Measurements from ENCODE around the gene ADRB1.

ADRB1 gene

GRCh38 chr10:114025611-114026130, 18.0 kb upstream of the ADRB1 start:
- Histone ChIP-seq H3K4me3 (no peak overlapping the region), H3K27ac (peak overlapping the region in 1 of 21 experiments; percentile 26)

DNA sequence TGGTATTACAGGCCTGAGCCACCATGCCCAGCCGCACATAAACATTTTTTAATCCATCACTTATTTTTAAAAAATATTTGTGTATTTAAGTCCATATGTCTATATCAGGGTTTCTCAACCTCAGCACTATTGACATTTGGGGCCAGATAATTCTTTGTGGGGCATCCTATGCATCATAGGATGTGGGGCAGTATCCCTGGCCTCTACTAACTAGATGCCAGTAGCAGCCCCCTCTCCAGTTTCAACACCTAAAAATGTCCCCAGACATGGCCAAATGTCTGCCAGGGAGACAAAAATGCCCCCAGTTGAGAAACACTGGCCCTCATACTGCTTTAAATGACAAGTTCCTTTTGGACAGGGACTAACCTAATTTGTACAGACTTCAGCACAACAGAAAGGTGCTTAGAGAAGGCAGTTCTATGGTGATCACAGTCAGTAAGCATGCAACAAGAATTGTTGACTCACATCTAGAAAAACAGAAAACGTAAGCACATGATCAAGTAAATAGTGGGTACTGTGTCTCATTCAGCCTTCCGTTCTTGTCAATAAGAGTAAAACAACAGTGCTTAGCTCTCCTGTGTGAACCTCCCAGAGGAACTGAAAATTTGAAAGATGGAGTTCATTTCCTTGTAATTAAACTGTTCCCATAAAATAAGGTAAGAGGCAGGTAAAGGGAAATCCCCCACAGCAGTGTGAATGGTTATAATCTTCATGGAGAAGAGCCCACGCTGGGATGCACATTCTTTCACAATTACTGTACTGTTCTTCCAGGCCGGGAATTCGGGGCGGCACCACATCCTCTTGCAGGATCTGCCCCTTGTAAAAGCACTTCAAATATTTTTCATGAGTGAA, 17.3 kb upstream of the ADRB1 start:
- Histone ChIP-seq H3K27ac (peak overlapping the region in 4 of 21 experiments; percentile 20 to 34 (median 30)), H3K4me3 (no peak overlapping the region)

- no peak overlapping the region for H3K4me3 ChIP-seq
- no peak overlapping the region for H3K27ac ChIP-seq
Measured at GRCh38 chr10:114027041-114027394, 16.6 kb upstream of the ADRB1 start.

DNA sequence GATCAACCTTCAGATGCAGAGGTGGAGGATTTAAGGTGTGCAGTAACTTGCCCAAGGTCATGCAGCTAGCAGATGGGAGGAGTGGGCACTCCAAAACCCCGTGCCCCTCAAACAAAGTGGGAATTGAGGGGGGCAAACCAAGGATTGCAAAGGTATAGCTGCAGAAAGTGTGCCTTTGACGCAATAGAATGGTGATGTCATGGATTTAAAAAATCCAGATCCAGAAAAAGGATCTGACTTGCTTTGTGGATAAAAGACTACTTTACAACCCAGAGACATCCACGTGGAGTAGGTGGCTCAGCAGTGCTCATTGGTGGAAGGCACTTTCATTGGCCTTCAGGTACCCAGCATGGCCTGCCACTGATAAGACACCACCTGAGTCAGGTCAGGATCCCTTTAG, 15.7 kb upstream of the ADRB1 start:
- no peak overlapping the region for H3K27ac ChIP-seq
- H3K4me3 ChIP-seq = no peak overlapping the region

DNA sequence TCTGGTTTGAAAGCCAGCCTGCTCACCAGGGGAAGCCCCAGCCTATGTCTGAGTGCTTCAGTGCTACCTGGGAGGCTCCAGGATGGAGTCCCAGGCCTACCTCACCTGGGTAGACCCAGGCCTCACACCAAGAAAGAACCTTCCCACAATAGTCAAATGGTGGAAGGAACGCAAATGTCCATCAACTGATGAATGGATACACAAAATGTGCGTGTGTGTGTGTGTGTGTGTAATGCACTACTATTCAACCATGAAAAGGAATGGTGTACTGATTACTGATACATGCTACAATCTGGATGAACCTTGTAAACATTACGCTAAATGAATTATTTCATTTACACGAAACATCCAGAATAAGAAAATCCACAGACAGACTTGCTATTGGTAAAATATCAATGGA, 15.2 kb upstream of the ADRB1 start:
- Histone ChIP-seq H3K27ac (no peak overlapping the region), H3K4me3 (no peak overlapping the region)

- Histone ChIP-seq H3K4me3 (no peak overlapping the region), H3K27ac (no peak overlapping the region)
Measured at GRCh38 chr10:114029655-114030054, 14.0 kb upstream of the ADRB1 start.

GRCh38 chr10:114030140-114030539, 13.5 kb upstream of the ADRB1 start:
- Histone ChIP-seq H3K27ac (no peak overlapping the region), H3K4me3 (no peak overlapping the region)

- no peak overlapping the region for H3K27ac ChIP-seq
- H3K4me3 ChIP-seq = no peak overlapping the region
Measured at GRCh38 chr10:114031073-114031972, 12.3 kb upstream of the ADRB1 start.

DNA sequence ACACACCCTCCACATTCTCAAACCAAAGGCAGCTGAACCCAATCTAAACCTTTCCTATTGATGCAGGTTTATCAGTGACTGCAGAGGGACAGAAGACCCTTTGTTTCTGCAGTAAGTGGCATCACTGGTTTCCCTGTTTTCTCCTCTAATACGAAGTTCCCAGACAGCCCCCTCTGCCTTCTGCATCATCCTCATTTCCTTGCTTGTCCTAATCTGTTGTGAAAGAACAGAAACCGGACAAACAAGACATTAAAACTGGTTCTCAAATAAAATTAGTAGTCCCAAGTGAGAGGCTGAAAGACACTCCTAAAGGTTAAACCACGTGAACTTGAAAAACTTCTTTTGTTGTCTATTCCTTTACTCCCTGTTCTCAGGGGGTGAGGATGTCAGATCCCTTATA, 10.1 kb upstream of the ADRB1 start:
- Histone ChIP-seq H3K4me3 (no peak overlapping the region), H3K27ac (no peak overlapping the region)

DNA sequence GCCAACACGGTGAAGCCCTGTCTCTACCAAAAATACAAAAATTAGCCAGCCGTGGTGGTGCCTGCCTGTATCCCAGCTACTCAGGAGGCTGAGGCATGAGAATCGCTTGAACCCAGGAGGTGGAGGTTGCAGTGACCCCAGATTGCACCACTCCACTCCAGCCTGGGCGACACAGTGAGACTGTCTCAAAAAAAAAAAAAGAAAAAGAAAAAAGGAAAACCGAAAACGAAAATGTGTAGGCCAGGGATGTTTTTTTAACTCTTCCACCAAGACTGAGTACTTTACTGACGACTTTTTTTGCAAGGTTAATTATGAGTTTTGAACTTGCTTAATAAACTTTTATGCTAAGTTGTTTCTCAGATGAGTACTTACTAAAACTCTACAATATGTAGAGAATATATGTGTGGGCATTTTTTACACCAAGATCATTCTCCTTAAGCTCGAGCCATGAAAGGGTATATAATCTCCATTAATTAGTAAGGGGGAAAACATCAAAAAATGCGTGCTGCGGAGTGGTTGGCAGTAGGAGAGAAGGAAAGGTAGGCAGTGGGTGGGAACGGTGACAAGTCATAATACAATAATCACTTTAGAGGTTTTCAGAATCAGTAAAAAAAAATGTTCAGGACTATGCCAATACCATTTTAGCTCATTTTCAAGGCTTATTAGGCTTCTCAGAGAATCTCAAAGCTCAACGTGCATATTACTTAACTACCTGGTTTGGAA, 8.6 kb upstream of the ADRB1 start:
- Histone ChIP-seq H3K27ac (no peak overlapping the region), H3K4me3 (no peak overlapping the region)

GRCh38 chr10:114035791-114036190, 7.9 kb upstream of the ADRB1 start:
- no peak overlapping the region for H3K4me3 ChIP-seq
- H3K27ac ChIP-seq = no peak overlapping the region

DNA sequence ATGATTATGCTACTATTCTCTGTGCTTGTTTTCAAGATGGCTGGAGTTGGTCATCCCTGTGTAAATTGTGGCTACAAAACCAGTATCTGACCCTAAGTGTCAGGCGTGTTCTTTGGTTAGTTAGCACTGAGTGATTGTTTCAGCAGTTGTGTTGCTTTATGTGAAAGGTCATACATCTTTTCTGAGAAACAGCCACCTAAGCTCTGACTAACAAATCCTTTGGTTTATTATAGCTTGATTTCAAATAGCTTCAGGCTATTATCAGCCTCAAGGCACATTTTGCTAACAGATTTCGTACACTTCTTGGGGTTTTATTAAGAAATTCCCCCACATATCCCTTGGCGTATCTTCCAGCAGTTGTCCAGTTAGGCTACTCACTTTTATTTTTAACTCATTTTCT, 4.8 kb upstream of the ADRB1 start:
- Histone ChIP-seq H3K27ac (no peak overlapping the region), H3K4me3 (no peak overlapping the region)

DNA sequence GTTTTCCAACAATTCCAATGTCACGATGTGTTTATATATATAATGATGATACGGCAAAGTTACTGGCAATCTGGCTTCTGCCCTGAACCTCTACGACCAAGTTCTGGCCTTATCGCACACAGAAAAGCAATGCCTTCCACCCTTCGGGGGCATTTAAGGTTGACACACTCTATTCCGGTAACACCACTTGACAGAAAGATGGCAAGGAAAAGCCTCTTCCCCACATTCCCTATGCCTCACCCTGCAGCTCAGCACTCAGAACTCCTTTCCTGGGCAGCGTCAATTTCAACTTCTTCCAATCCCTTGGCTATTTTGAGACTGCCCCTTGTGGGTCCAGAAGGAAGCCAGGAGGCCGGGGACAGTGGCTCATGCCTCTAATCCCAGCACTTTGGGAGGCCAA, 2.5 kb upstream of the ADRB1 start:
- Histone ChIP-seq H3K4me3 (no peak overlapping the region), H3K27ac (no peak overlapping the region)

GRCh38 chr10:114042895-114043531, 653 bp upstream of the ADRB1 start:
- peak overlapping the region in 12 of 21 experiments; percentile 24 to 80 (median 48) for H3K27ac ChIP-seq

DNA sequence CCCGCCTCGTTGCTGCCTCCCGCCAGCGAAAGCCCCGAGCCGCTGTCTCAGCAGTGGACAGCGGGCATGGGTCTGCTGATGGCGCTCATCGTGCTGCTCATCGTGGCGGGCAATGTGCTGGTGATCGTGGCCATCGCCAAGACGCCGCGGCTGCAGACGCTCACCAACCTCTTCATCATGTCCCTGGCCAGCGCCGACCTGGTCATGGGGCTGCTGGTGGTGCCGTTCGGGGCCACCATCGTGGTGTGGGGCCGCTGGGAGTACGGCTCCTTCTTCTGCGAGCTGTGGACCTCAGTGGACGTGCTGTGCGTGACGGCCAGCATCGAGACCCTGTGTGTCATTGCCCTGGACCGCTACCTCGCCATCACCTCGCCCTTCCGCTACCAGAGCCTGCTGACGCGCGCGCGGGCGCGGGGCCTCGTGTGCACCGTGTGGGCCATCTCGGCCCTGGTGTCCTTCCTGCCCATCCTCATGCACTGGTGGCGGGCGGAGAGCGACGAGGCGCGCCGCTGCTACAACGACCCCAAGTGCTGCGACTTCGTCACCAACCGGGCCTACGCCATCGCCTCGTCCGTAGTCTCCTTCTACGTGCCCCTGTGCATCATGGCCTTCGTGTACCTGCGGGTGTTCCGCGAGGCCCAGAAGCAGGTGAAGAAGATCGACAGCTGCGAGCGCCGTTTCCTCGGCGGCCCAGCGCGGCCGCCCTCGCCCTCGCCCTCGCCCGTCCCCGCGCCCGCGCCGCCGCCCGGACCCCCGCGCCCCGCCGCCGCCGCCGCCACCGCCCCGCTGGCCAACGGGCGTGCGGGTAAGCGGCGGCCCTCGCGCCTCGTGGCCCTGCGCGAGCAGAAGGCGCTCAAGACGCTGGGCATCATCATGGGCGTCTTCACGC, 825 bp downstream of the ADRB1 start:
- peak overlapping the region in 3 of 21 experiments; percentile 32 to 72 (median 46) for H3K27ac ChIP-seq
- H3K4me3 ChIP-seq = peak overlapping the region in 6 of 7 experiments; percentile 41 to 54 (median 44)

More at GRCh38 chr10:114042895-114043531, 653 bp upstream of the ADRB1 start:
- H3K4me3 ChIP-seq = peak overlapping the region; percentile 32 to 54 (median 43)

- H3K4me3 ChIP-seq = peak overlapping the region in 5 of 7 experiments; percentile 4 to 42 (median 25)
- peak overlapping the region in 2 of 21 experiments; percentile 14 to 27 for H3K27ac ChIP-seq
Measured at GRCh38 chr10:114045136-114046086, 1.7 kb downstream of the ADRB1 start.

GRCh38 chr10:114046087-114046458, 2.4 kb downstream of the ADRB1 start:
- H3K4me3 ChIP-seq = peak overlapping the region in 1 of 7 experiments; percentile 42
- H3K27ac ChIP-seq = peak overlapping the region in 1 of 21 experiments; percentile 14

All from skin epidermis (tissue), 12 donors.